Stimulated activated CD4-positive, alpha-beta T cell treated with anti-CD3 and anti-CD28 coated beads, Interleukin-1b, Interleukin-23, amount 100 ng/mL, for 4 hours (primary cell): Measurements from ENCODE around the gene TMEM176A.
"Not testable (repeated sequence)": the region's sequence is repeated elsewhere in the genome, so short reads cannot be mapped to it uniquely, and the experiment has no call there.

ENCODE experiments used
- DNase-seq, 2 donors: peaks; one replicate each; pipeline ENCODE4 v3.0.0-alpha.2; 2020; ENCODE audit warnings: low read depth in 2 of 2

The TMEM176A gene

DNA sequence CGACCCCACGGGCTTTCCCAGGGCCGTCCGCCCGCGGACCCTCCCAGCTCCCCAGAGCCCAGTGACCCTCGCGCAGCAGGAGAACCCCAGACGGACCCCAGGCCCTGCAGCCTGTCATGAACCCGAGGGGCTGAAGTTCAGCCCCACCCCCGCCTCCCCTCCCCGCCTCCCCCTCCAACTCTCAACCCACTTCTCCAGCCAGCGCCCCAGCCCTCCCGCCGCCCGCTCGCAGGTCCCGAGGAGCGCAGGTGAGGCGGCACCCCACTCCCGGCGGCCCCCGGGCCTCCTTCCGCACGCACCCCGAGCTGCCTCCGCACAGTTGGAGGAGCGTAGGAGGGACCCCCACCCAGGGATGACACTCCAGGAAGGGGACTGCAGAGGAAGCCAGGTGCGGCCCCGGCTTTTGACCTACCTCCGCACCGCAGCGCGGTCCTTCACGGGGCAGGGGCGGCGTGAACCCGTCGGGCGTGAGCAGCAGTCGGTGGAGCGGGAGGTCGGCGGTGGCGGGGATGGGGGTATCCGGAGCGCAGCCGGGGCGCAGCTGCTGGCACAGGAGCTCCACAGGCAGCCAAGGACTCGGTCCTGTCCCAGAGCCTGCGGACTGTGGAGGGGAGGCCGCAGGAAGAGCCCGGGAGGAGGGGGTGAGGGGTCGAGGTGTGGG, at the start of gene TMEM176A:
TMEM176A (plus strand) TSS at position 189 of the 661 bp plus-strand sequence. CDS start 782 bp downstream, outside the sequence.
- DNase-seq: no peak

DNA sequence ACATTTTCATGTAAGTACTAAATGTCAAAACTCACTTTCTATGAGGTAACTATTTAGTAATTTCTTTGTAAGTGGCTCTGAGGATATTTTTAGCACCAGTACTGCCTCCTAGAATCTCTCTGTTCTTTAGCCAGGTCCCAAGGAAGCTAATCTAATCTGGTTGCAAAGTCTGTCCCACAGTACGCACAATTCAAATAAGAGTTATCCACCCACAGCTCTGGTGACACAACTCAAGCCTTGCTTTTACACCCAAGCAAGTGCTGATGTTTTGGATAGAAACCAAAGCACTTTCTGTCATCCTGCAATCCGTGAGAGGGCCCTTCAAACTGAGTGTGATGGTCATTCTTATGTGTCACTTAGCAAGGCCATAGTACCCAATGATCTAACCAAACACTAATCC, 48.9 kb upstream of the TMEM176A start:
- DNase-seq: no peak

- DNase-seq: no peak
These were observed 47.3 kb upstream of the TMEM176A start for GRCh38 chr7:150753239-150753638.

DNA sequence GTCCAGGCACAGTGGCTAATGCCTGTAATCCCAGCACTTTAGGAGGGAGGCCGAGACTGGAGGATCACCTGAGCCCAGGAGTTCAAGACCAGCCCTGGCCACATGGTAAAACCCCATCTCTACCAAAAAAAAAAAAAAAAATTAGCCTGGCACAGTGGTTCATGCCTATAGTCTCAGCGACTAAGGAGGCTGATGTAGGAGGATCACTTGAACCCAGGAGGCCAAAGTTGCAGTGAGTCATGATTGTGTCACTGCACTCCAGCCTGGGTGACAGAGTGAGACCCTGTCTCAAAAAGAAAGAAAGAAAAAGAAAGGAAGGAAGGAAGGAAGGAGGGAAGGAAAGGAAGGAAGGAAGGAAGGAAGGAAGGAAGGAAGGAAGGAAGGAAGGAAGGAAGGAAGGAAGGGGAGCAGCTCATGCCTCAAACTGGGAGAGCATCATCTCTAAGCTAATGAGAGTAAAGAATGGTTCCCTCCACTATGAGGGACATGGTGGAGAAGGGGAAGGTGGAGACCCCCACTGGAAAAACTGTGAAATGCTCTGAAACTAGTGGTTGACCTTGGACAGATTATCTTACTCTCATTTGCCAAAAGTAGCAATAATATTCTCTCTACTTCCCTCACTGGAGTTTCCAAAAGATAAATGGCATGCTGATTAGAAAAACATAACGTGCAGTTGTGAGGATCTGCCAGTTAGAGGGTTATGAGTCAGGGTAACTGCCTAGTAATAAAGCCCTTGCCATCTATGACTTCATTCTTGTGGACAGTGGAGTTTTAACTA, 46.6 kb upstream of the TMEM176A start:
- DNase-seq: no peak

GRCh38 chr7:150754951-150755350, 45.6 kb upstream of the TMEM176A start:
- no peak for DNase-seq

DNA sequence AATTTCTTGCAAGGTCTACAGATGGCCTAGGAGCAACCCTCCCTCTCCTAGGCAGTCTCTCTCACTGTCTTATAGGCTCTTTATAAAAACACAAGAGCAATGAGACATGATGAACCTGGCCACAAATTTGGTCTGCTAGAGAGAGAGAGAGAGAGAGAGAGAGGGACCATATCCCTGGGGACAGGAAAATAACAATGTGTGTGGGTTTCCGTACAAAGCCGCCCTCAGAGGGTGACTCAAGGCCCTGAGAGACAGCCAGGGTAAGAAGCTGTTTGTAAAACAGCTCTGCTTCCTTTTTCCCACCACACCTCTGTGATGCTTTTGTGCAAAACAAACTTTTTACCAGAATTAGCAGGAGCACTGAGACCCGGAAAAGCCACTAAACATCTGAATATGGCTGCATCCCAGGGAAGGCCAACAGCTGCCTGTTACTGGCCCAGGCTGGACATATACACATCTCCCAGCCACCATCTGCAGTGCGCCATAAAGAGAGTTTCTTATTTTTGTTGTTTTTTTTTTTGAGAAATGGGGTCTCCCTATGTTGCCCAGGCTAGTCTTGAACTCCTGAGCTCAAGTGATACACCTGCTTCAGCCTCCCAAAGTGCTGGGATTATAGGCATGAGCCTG, 45.0 kb upstream of the TMEM176A start:
- DNase-seq: peak in 1 of 2 donors; percentile 56

DNA sequence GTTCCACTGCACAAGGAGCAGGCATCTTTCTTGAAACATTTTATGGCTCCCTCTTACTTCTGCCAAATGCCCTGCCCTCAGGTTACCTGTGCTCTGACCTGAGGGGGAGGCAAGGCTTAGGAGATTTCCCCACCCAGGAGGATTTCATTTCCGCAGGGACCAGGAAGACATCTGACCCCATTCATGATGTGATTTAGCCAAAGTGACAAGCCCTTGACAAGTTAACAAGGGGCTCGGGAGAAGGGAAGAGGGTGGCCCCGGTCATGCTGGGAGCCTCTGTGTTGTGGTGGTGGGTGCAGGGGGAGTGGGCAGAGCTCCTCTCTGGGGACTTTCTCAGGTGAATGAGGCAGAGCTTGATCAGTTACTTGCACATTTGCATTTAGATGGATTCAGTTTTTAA, 44.4 kb upstream of the TMEM176A start:
- DNase-seq: no peak

DNA sequence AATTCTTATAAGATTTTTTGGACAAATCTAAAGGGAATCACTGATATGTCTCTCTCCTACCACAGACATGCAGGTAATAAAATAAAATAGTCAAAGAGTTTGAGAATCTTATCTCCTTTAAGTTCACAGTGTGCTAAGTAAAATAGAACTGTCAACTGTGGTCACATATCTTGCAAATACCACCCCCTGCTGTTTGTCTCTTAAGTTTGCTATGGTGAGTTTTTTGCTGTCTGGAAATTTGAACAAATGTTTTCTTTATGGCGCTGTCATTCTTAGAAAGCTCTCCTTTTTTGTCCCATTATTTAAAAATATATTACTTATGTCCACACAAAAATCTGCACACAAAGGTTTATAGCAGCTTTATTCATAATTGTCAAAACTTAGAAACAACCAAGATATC, 43.7 kb upstream of the TMEM176A start:
- DNase-seq: no peak

DNA sequence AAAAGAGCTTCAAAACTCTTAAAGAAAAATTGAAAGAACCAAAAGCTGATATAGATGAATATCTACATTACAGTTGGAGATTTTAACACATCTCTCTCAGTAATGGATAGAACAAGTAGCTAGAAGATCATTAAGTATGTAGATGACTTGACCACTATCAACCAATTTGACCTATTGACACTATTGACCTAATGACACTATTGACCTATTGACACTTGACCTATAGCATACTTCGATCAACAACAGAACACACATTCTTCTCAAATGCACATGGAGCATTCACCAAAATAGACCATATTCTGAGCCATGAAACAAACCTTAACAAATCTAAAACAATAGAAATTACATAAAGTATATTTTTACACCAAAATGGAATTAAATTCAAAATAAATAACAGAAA, 41.1 kb upstream of the TMEM176A start:
- DNase-seq: no peak

DNA sequence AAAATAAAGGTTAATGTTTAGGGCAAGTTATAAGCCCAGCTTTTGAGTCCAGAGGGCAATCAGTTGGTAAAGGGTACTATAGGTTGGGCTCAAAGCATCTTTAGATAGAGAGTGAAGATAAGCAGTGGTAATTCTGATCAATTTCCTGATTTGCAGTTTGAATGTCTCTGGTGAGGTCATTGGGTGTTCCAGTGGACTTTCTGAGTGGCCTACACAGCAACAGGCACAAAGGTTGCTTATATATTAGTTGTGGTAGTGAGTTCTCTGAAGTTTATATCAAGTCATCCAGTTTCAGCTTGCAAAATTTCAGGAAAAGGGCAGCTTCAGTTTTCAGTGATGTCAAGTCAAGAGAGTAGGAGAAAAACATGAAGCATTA, 34.2 kb upstream of the TMEM176A start:
- no peak for DNase-seq

GRCh38 chr7:150769768-150770167, 30.8 kb upstream of the TMEM176A start:
- DNase-seq: no peak

- not testable (repeated sequence) for DNase-seq
These were observed 26.4 kb upstream of the TMEM176A start for GRCh38 chr7:150774131-150774530.

DNA sequence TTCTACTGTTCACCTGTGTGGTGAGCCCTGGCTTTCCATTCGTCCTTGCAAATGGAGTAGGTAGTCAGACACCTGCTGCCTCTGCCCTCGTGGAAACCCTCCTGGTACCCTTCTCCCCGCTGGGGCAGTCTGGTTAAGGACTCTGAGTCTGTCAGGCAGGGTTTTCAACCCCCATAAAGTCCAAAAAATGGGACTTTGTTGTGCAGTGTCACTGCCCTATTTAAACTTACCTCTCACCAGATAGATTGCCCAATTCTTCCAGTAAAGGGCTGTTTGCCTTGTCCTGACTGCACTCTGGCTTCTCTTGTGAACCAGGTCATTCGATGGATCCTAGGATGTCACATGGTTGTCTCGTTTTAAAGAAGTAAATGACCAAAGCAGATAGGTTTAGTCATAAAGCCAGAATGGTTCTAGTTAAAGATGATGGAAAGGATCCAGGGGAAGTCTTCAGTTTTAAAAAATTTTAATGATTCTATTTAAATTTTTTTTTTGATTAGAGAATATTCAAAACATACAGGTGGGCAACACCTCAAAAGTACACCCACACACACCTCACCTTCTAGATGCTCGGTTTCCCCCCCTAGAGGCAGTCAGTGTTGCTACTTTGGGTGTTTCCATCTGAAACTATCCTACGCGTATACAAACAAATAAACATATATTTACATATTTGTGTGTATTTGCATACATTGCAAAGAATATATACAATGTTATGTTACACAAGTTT, 22.4 kb upstream of the TMEM176A start:
- no peak for DNase-seq

GRCh38 chr7:150778738-150779301, 21.7 kb upstream of the TMEM176A start:
- DNase-seq: peak; percentile 65 to 70

GRCh38 chr7:150780292-150780691, 20.3 kb upstream of the TMEM176A start:
- DNase-seq: no peak

GRCh38 chr7:150781103-150781502, 19.5 kb upstream of the TMEM176A start:
- DNase-seq: no peak

DNA sequence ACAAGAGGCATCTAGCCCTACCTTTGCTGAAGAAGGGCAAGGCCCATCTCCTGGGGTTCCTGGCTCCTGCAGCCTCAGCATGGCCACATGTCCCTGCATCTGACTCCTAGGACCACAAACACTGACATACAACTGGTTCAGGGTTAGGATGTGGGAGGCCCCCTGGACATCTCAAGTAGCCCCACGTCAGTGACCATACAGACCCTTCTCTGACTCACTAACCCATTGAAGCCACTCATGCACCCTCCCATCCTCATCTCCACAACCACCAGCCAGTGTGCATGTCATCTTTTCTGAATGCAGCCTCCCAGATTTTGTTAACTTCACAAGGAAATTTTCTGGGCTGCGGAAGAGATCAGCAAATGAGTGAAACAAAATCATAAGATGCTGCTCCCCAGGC, 18.6 kb upstream of the TMEM176A start:
- no peak for DNase-seq

DNA sequence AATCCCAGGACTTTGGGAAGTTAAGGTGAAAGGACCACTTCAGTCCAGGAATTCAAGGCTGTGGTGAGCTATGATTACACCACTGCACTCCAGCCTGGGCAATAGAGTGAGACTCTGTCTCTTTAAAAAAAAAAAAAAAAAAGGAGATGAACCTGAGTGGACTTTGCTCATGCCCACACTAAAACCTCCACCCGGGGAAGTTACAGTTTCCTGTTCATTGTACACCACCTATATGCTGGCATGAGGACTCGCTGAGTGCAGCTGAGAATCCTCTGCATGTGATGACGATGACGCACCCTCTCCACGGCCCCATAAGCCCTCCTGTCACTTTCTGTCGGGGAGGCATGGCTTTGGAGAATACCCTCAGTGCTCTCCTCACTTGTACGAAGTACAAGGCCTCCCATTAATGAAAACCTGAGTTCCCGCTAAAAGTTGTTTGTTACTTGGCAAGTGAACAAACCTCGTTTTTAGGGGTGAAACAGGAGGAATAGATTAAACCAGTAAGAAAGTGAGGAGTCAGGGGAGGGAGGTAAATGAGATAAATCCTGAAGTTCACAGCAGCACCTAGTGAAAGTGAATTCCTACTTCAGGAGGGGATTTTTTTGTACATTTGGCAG, 16.3 kb upstream of the TMEM176A start:
- DNase-seq: no peak

DNA sequence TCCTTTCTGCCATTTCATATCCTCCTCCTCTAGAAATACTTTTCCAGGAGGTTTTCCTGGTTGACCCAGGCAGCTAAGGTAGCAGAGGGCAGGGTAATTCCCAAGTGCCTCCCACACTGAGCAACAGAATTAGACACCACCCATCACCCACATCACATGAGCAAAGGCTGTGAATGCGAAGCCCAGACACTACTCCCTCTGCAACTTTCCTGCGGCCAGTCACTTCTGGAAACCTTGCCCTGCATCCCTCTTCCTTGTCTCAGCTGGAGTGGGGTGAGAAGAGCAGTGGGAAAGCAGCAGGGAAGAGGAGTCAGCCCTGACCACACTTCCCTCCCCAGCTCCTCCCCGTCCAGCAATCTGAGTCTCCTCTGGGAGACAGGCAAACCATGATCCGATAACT, 15.6 kb upstream of the TMEM176A start:
- DNase-seq: no peak

- DNase-seq: no peak
These were observed 13.0 kb upstream of the TMEM176A start for GRCh38 chr7:150787321-150788281.
